ENCODE measurements around the gene RICTOR.

The RICTOR gene

GRCh38 chr5:39106322-39106721, 32.1 kb upstream of the RICTOR start:
- TF ChIP-seq ZFX (IDR thresholded peaks at IDR 0.05) (no peak), CTCF (conservative IDR thresholded peaks at IDR 0.05) (peak; percentile 42)
- H3K27ac ChIP-seq = no peak overlapping the region

- TF ChIP-seq CTCF (conservative IDR thresholded peaks at IDR 0.05) = no peak
- no peak for TF ChIP-seq ZFX (IDR thresholded peaks at IDR 0.05)
- no peak overlapping the region for H3K27ac ChIP-seq
These were observed 30.0 kb upstream of the RICTOR start for GRCh38 chr5:39104221-39104620.

DNA sequence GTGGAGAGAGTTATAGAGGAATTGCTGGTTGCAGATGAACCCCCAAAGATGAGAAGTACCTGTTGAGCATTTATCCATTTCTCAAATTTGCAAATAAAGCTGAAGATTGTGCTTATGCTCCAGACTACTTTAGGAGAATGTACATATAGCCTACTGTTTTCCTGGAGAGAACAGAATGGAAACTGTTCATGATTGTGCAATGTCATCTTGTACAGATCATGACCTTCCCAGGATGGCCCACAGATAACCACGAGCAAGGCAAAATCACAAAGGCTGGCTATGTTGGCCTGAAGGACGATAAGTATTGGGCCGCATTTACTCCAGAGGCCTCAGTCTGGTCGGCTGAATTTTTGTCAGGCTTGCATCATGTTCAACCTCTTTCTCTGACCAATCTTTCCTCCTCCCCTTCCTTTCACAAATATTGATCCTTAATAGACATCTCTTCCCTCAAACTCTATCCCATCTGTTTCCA, 28.5 kb upstream of the RICTOR start:
- TF ChIP-seq ZFX (IDR thresholded peaks at IDR 0.05) (no peak), CTCF (conservative IDR thresholded peaks at IDR 0.05) (no peak)
- H3K27ac ChIP-seq = no peak overlapping the region

- no peak overlapping the region for H3K27ac ChIP-seq
- TF ChIP-seq ZFX (IDR thresholded peaks at IDR 0.05) = no peak
- no peak for TF ChIP-seq CTCF (conservative IDR thresholded peaks at IDR 0.05)
These were observed 26.7 kb upstream of the RICTOR start for GRCh38 chr5:39100851-39101396.

- no peak overlapping the region for H3K27ac ChIP-seq
- TF ChIP-seq CTCF (conservative IDR thresholded peaks at IDR 0.05) = no peak
- no peak for TF ChIP-seq ZFX (IDR thresholded peaks at IDR 0.05)
These were observed 26.2 kb upstream of the RICTOR start for GRCh38 chr5:39100301-39100850.

- no peak overlapping the region for H3K27ac ChIP-seq
- TF ChIP-seq ZFX (IDR thresholded peaks at IDR 0.05) (no peak), CTCF (conservative IDR thresholded peaks at IDR 0.05) (no peak)
These were observed 25.6 kb upstream of the RICTOR start for GRCh38 chr5:39099831-39100230.

- no peak overlapping the region for H3K27ac ChIP-seq
- TF ChIP-seq ZFX (IDR thresholded peaks at IDR 0.05) = no peak
- TF ChIP-seq CTCF (conservative IDR thresholded peaks at IDR 0.05) = no peak
These were observed 19.2 kb upstream of the RICTOR start for GRCh38 chr5:39093352-39093751.

All from C4-2B (cell line).